CD14-positive monocyte (primary cell): ENCODE results near the gene CDH23. TPM values are rescaled to one million over a fixed set of nuclear protein-coding genes. Genes with fewer than 3 reads are reported as not detected.

Experiments
- DNase-seq, 3 donors: peaks; one replicate each; pipeline ENCODE4 v3.0.0-alpha.2; 2011 to 2022
- H2AFZ ChIP-seq: 2 replicates; pipeline ENCODE4 v1.6.0; 2012; ENCODE audit warnings: mild to moderate bottlenecking, low read depth, low read length, inconsistent platforms; ENCODE audit not compliant: insufficient read depth, poor library complexity, severe bottlenecking
- H3K27ac ChIP-seq, 2 donors: 1 replicate in 1 of 2; 2 replicates in 1 of 2; pipeline ENCODE4 v1.5.1; 2012 to 2013; ENCODE audit warnings: low read length in 2 of 2, control low read depth in 1 of 2, inconsistent platforms in 1 of 2, low read depth in 1 of 2, mild to moderate bottlenecking in 1 of 2
- H3K27me3 ChIP-seq, 2 donors: one replicate each; pipeline versions ENCODE4 v1.6.0 to v1.6.1; 2011 to 2013; ENCODE audit warnings: low read length in 2 of 2; ENCODE audit not compliant: control insufficient read depth in 2 of 2, insufficient read depth in 2 of 2
- H3K36me3 ChIP-seq, 2 donors: replicated peaks in 1 of 2; 1 replicate in 1 of 2; 2 replicates in 1 of 2; pipeline versions ENCODE4 v1.5.1 to v1.6.1; 2012 to 2013; ENCODE audit warnings: low read length in 2 of 2, control low read depth in 1 of 2, inconsistent platforms in 1 of 2, mild to moderate bottlenecking in 1 of 2; ENCODE audit not compliant: insufficient read depth in 2 of 2, control insufficient read depth in 1 of 2
- H3K4me1 ChIP-seq, 2 donors: 1 replicate in 1 of 2; 2 replicates in 1 of 2; pipeline versions ENCODE4 v1.5.1 to v1.6.1; 2012 to 2013; ENCODE audit warnings: low read length in 2 of 2, control low read depth in 1 of 2, inconsistent platforms in 1 of 2, mild to moderate bottlenecking in 1 of 2, moderate library complexity in 1 of 2; ENCODE audit not compliant: insufficient read depth in 2 of 2, control insufficient read depth in 1 of 2
- H3K4me2 ChIP-seq: replicated peaks from 2 replicates; pipeline ENCODE3; 2012; ENCODE audit warnings: low read length, moderate library complexity, mild to moderate bottlenecking; ENCODE audit not compliant: poor library complexity, severe bottlenecking; ENCODE audit errors: extremely low read depth
- H3K4me3 ChIP-seq, 3 experiments: fragments of 200-600 bp in 1 of 3; sonication (generic) in 1 of 3; replicated peaks in 1 of 3; 1 replicate in 2 of 3; 2 replicates in 1 of 3; pipeline ENCODE4 v1.5.1; 2011 to 2013; ENCODE audit warnings: low read length in 3 of 3, mild to moderate bottlenecking in 3 of 3, control low read depth in 2 of 3, low read depth in 2 of 3, inconsistent platforms in 1 of 3, moderate library complexity in 1 of 3
- H3K79me2 ChIP-seq: 2 replicates; pipeline ENCODE4 v1.6.0; 2012; ENCODE audit warnings: mild to moderate bottlenecking, control low read depth, inconsistent platforms, low read length, moderate library complexity; ENCODE audit not compliant: insufficient read depth
- H3K9ac ChIP-seq: 2 replicates; pipeline ENCODE4 v1.6.0; 2017; ENCODE audit warnings: low read length, mild to moderate bottlenecking; ENCODE audit not compliant: insufficient read depth, poor library complexity, severe bottlenecking
- H3K9me3 ChIP-seq, 2 donors: replicated peaks in 1 of 2; 1 replicate in 1 of 2; 2 replicates in 1 of 2; pipeline versions ENCODE4 v1.5.1 to v1.6.1; 2012 to 2013; ENCODE audit warnings: low read length in 2 of 2, control low read depth in 1 of 2; ENCODE audit not compliant: control insufficient read depth in 1 of 2, insufficient read depth in 1 of 2
- H4K20me1 ChIP-seq: 2 replicates; pipeline ENCODE4 v1.6.0; 2012; ENCODE audit warnings: mild to moderate bottlenecking, low read length, control low read depth, moderate library complexity; ENCODE audit not compliant: insufficient read depth
- H3K27ac Mint-ChIP-seq, 7 donors: one replicate each; pipeline ENCODE4 v1.8.0; 2020; ENCODE audit warnings: mild to moderate bottlenecking in 7 of 7, mixed read lengths in 7 of 7, moderate library complexity in 6 of 7, inconsistent platforms in 2 of 7
- H3K27me3 Mint-ChIP-seq, 3 donors: one replicate each; pipeline ENCODE4 v1.8.0; 2021 to 2022; ENCODE audit warnings: low read depth in 3 of 3, mild to moderate bottlenecking in 3 of 3, mixed read lengths in 3 of 3, moderate library complexity in 3 of 3, inconsistent platforms in 1 of 3
- H3K36me3 Mint-ChIP-seq, 2 donors: one replicate each; pipeline ENCODE4 v1.8.0; 2020; ENCODE audit warnings: mixed read lengths in 2 of 2, inconsistent platforms in 1 of 2, mild to moderate bottlenecking in 1 of 2
- H3K4me1 Mint-ChIP-seq: one replicate; pipeline ENCODE4 v1.8.0; 2020; ENCODE audit warnings: mild to moderate bottlenecking, mixed read lengths
- H3K4me3 Mint-ChIP-seq, 2 donors: one replicate each; pipeline ENCODE4 v1.8.0; 2020; ENCODE audit warnings: mild to moderate bottlenecking in 2 of 2, mixed read lengths in 2 of 2, moderate library complexity in 1 of 2
- H3K9me3 Mint-ChIP-seq, 7 donors: one replicate each; pipeline ENCODE4 v1.8.0; 2020 to 2022; ENCODE audit warnings: mixed read lengths in 7 of 7, mild to moderate bottlenecking in 6 of 7, moderate library complexity in 6 of 7, inconsistent platforms in 2 of 7
- CTCF ChIP-seq: fragments of 200-600 bp; IDR thresholded peaks from one replicate; pipeline ENCODE4 v1.8.0; 2022; ENCODE audit warnings: antibody characterized with exemption, mild to moderate bottlenecking
- WGBS: methylation state at CpG from one replicate; pipeline ENCODE4 v1.1.5; 2013; ENCODE audit warnings: missing lambda C conversion rate; ENCODE audit not compliant: insufficient coverage; 5-methylcytosine and 5-hydroxymethylcytosine counted together
- intact Hi-C, 2 donors: fragments of 100-400 bp; cut with micrococcal nuclease; formaldehyde crosslinking; loops; one replicate each; pipeline versions ENCODE4 v1.15.0 to v1.15.1; 2023
- polyA plus RNA-seq, 3 donors: library from polyadenylated mRNA; depleted of rRNA in 1 of 3; unstranded in 2 of 3; stranded (reverse) in 1 of 3; fragments of 300-500 nt in 2 of 3; fragments of >200 nt in 1 of 3; fragmentation: Illumina TruSeq in 2 of 3; gene quantifications; 1 replicate in 2 of 3; 2 replicates in 1 of 3; pipeline ENCODE4 v1.2.3, GENCODE V29; 2012 to 2021

The CDH23 gene
- polyA plus RNA-seq, 3 donors: 8.2 to 36.2 (median 10.5) TPM

GRCh38 chr10:71659111-71659634 lies 262.5 kb downstream of the CDH23 start:
- H3K9me3 ChIP-seq: peaks cover 9 to 16% of the 10 kb centered on the region in 2 donors
- Mint-ChIP-seq H3K27me3 (peaks cover 6 to 10% (median 9%) of the 10 kb centered on the region in 3 donors), H3K36me3 (peaks cover 1 to 5% of the 10 kb centered on the region in 2 donors), H3K9me3 (peaks cover 12 to 22% (median 19%) of the 10 kb centered on the region in 7 donors), H3K4me3 (no peak overlapping the region), H3K4me1 (peaks cover 13% of the 10 kb centered on the region), H3K27ac (no peak overlapping the region)
- no peak overlapping the region for H3K27ac ChIP-seq
- WGBS: 96% methylated on average over 3 of the region's 5 CpGs
- H4K20me1 ChIP-seq: no peaks in the 10 kb centered on the region
- peaks cover 5 to 9% of the 10 kb centered on the region in 2 donors for H3K4me1 ChIP-seq
- intact Hi-C loops: no loop called here
- TF ChIP-seq CTCF: no peak
- DNase-seq: no peak
- H3K79me2 ChIP-seq: no peaks in the 10 kb centered on the region
- no peaks in the 10 kb centered on the region for H3K36me3 ChIP-seq
- no peak overlapping the region for H2AFZ ChIP-seq
- H3K27me3 ChIP-seq: no peaks in the 10 kb centered on the region
- H3K9ac ChIP-seq: no peak overlapping the region
- no peak overlapping the region for H3K4me3 ChIP-seq
- H3K4me2 ChIP-seq: no peak overlapping the region

DNA sequence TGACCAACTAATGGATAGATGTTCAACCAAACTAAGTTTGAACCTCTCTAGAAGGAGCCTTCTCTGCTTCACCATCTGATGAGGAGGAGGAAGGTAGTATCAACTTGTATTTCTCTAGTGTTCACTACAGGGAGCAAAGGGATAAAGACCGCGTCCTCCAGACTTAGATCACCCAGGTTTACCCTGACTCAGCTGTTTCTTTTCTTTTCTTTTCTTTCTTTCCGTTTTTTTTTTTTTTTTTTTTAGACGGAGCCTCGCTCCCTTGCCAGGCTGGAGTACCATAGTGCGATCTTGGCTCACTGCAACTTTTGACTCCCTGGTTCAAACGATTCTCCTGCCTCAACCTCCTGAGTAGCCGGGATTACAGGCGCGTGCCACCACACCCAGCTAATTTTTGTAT lies 263.0 kb downstream of the CDH23 start:
- peaks cover 1 to 5% of the 10 kb centered on the region in 2 donors for H3K36me3 Mint-ChIP-seq
- Histone ChIP-seq H2AFZ (no peak overlapping the region), H3K4me1 (peaks cover 5 to 14% of the 10 kb centered on the region in 2 donors), H3K36me3 (no peaks in the 10 kb centered on the region), H3K27ac (no peak overlapping the region), H3K9me3 (peaks cover 9 to 16% of the 10 kb centered on the region in 2 donors), H3K79me2 (no peaks in the 10 kb centered on the region), H3K4me2 (no peak overlapping the region), H3K9ac (no peak overlapping the region), H3K4me3 (no peak overlapping the region), H4K20me1 (no peaks in the 10 kb centered on the region), H3K27me3 (no peaks in the 10 kb centered on the region)
- intact Hi-C loops: no loop called here
- H3K27ac Mint-ChIP-seq: peak overlapping the region in 1 of 7 donors; percentile 15
- WGBS: 14% methylated on average over 1 of the region's 10 CpGs
- peaks cover 6 to 10% (median 10%) of the 10 kb centered on the region in 3 donors for H3K27me3 Mint-ChIP-seq
- TF ChIP-seq CTCF: no peak
- H3K4me3 Mint-ChIP-seq: no peak overlapping the region
- H3K4me1 Mint-ChIP-seq: peaks cover 15% of the 10 kb centered on the region
- no peak for DNase-seq
- H3K9me3 Mint-ChIP-seq: peaks cover 12 to 22% (median 19%) of the 10 kb centered on the region in 7 donors
